K562 (cell line): Measurements from ENCODE around the gene OPRD1. TPM values are rescaled to one million over a fixed set of nuclear protein-coding genes. Genes with fewer than 3 reads are reported as not detected.

ENCODE experiments used
- GTF2B ChIP-seq: IDR thresholded peaks from 2 replicates; pipeline ENCODE4 v1.6.1; 2011; ENCODE audit not compliant: insufficient read length; ENCODE audit errors: extremely low read depth
- KDM5B ChIP-seq: fragments of 200-600 bp; sonication (generic); IDR thresholded peaks from 2 replicates; pipeline ENCODE4 v1.6.1; 2012; ENCODE audit warnings: low read depth, mild to moderate bottlenecking, moderate library complexity, low read length, control low read depth, inconsistent platforms; ENCODE audit not compliant: insufficient replicate concordance
- KLF13 ChIP-seq: fragments of 450-650 bp; IDR thresholded peaks from 2 replicates; pipeline ENCODE4 v1.6.1; 2016; ENCODE audit warnings: missing genetic modification characterization, low read depth, mild to moderate bottlenecking, missing compliant biosample characterization, moderate library complexity, borderline replicate concordance
- KLF6 ChIP-seq: fragments of 250-450 bp; sonication (Bioruptor Pico); IDR thresholded peaks from 2 replicates; pipeline ENCODE4 v1.4.0; 2020; ENCODE audit warnings: mild to moderate bottlenecking, moderate library complexity, borderline replicate concordance
- NELFE ChIP-seq: IDR thresholded peaks from 2 replicates; pipeline ENCODE4 v1.6.1; 2011; ENCODE audit warnings: mild to moderate bottlenecking; ENCODE audit not compliant: insufficient read depth, insufficient read length
- PRPF4 ChIP-seq: fragments of 200-400 bp; formaldehyde crosslinking; IDR thresholded peaks from one replicate; pipeline ENCODE4 v1.6.1; 2017; ENCODE audit warnings: low read length, low read depth, mild to moderate bottlenecking; ENCODE audit not compliant: insufficient read depth, poor library complexity, severe bottlenecking
- SMARCB1 ChIP-seq: IDR thresholded peaks from 2 replicates; pipeline ENCODE4 v1.6.1; 2011; ENCODE audit warnings: improper control_type of control experiment, low read depth; ENCODE audit not compliant: insufficient read length
- SMC3 ChIP-seq: conservative IDR thresholded peaks from 2 replicates; pipeline ENCODE4 v1.6.1; 2011; ENCODE audit warnings: low read depth, low read length, improper control_type of control experiment; ENCODE audit not compliant: insufficient read depth
- SUPT5H ChIP-seq: fragments of 450-650 bp; IDR thresholded peaks from 2 replicates; pipeline ENCODE4 v1.6.1; 2016
- TAF9B ChIP-seq: fragments of 450-650 bp; IDR thresholded peaks from 2 replicates; pipeline ENCODE4 v1.6.1; 2018; ENCODE audit warnings: mild to moderate bottlenecking; ENCODE audit not compliant: partially characterized antibody
- TEAD4 ChIP-seq, 2 experiments: sonication (generic) in 1 of 2; formaldehyde crosslinking in 1 of 2; IDR thresholded peaks; 2 replicates each; pipeline versions ENCODE4 v1.6.1 to v1.8.0; 2012 to 2022; ENCODE audit warnings: borderline replicate concordance in 1 of 2, inconsistent platforms in 1 of 2, low read length in 1 of 2, mild to moderate bottlenecking in 1 of 2, missing genetic modification reagents in 1 of 2
- U2AF1 ChIP-seq: fragments of 200-400 bp; formaldehyde crosslinking; optimal IDR thresholded peaks from 2 replicates; pipeline ENCODE3; 2017; ENCODE audit warnings: mild to moderate bottlenecking, low read depth, low read length, moderate library complexity
- ZBED1 ChIP-seq: IDR thresholded peaks from 2 replicates; pipeline ENCODE4 v1.6.1; 2014
- ZBTB8A ChIP-seq: fragments of 450-650 bp; IDR thresholded peaks from 2 replicates; pipeline ENCODE4 v1.6.1; 2018; ENCODE audit warnings: mild to moderate bottlenecking, moderate library complexity; ENCODE audit not compliant: partially characterized antibody
- ZNF133 ChIP-seq: fragments of 250-450 bp; sonication (Bioruptor Pico); IDR thresholded peaks from 2 replicates; pipeline ENCODE4 v1.4.0; 2020; ENCODE audit warnings: mild to moderate bottlenecking
- ZNF134 ChIP-seq: fragments of 250-450 bp; sonication (Bioruptor Pico); conservative IDR thresholded peaks from 2 replicates; pipeline ENCODE4 v1.4.0; 2020
- ZNF140 ChIP-seq: fragments of 250-450 bp; sonication (Bioruptor Pico); IDR thresholded peaks from 2 replicates; pipeline ENCODE4 v1.8.0; 2021; ENCODE audit warnings: moderate library complexity, mild to moderate bottlenecking, inconsistent platforms
- ZNF143 ChIP-seq: sonication (generic); formaldehyde crosslinking; IDR thresholded peaks from 2 replicates; pipeline ENCODE4 v1.9.0; 2022; ENCODE audit warnings: mild to moderate bottlenecking, missing genetic modification reagents
- ZNF785 ChIP-seq: fragments of 250-450 bp; sonication (Bioruptor Pico); IDR thresholded peaks from 2 replicates; pipeline ENCODE4 v1.4.0; 2020; ENCODE audit warnings: mild to moderate bottlenecking
- polyA plus RNA-seq, 8 experiments: library from polyadenylated mRNA; depleted of rRNA in 4 of 8; stranded (reverse) in 5 of 8; unstranded in 3 of 8; fragments of >200 nt; fragmentation: Nextera tagmentation in 2 of 8; fragmentation: Illumina TruSeq in 1 of 8; extraction: Ambion mirVana in 2 of 8; extraction: Trizol in 1 of 8; gene quantifications; 2 replicates each; pipeline versions ENCODE4 v1.2.1 to v1.2.3, GENCODE V29; 2011 to 2014; ENCODE audit warnings: inconsistent platforms in 1 of 8, missing spikeins in 1 of 8
- total RNA-seq, 7 experiments: library from RNA; depleted of rRNA in 6 of 7; stranded (reverse); fragments of >200 nt in 6 of 7; fragmentation: Illumina TruSeq in 2 of 7; extraction: Trizol in 2 of 7; gene quantifications; 2 replicates each; pipeline versions ENCODE4 v1.2.1 to v1.2.3, GENCODE V29; 2011 to 2021; ENCODE audit warnings: low replicate concordance in 1 of 7
- TF ChIP-seq, protein P1 (sequence below): fragments of 450-650 bp; IDR thresholded peaks from 2 replicates; pipeline ENCODE4 v1.6.1; 2016; ENCODE audit warnings: antibody characterized with exemption
- TF ChIP-seq, protein P2 (sequence below): fragments of 250-450 bp; sonication (Bioruptor Pico); IDR thresholded peaks from 2 replicates; pipeline ENCODE4 v1.5.0; 2020; ENCODE audit warnings: mild to moderate bottlenecking
- TF ChIP-seq, protein P3 (sequence below), 2 experiments: IDR thresholded peaks in 1 of 2; conservative IDR thresholded peaks in 1 of 2; 2 replicates each; pipeline ENCODE4 v1.6.1; 2016; ENCODE audit warnings: low read depth in 2 of 2, mild to moderate bottlenecking in 1 of 2, missing compliant biosample characterization in 1 of 2, missing genetic modification characterization in 1 of 2, moderate library complexity in 1 of 2

OPRD1 gene
- total and polyA plus RNA-seq, 9 of the 15 experiments (the other 6 are each of a cell fraction or from before 2014, with no cell fraction given), result under 0.01 to 0.03 (median under 0.01) TPM; not detected in 6

DNA sequence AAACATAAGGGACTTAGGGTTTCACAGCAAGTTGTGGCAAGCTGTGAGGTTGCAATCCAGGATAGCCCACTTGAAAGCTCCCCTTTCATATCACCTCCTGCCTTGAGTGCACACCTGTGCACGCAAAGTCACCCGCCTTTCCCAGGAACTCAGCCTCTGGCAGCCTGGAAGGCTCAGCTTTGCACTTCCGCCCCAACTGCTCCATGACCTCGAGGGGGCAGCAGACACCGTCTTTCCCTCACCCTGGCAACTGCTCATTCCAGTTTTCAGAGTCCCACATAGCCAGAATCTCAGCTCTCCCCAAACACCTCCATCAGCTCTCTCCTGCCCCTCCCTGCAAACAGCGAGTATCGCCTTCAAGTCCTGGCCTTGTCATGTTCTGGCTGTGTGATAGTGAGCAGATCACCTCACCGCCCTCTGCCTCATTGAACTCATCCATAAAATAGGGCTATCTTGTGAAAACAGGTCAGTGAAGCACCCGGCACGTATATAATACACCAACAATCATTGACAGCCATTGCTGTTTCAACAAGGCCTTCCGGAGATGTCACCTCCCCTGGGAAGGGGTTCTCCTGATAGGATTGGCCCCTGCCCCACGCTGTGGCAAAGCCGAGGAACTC lies 70.1 kb downstream of the OPRD1 start (continued):
- TF ChIP-seq ZBED1 (no peak), KLF13 (tag) (no peak), SMARCB1 (no peak), ZNF785 (CRISPR knock-in tag) (no peak), NELFE (no peak), KDM5B (no peak), GTF2B (no peak), ZBTB8A (no peak), TEAD4 (IDR thresholded peaks at IDR 0.05; ENCODE audit: low read length) (peak; percentile 77), TEAD4 (CRISPR knock-in tag; IDR thresholded peaks at IDR 0.05; ENCODE audit: borderline replicate concordance) (no peak), TAF9B (no peak), ZNF143 (no peak), ZNF133 (CRISPR knock-in tag) (no peak), ZNF140 (CRISPR knock-in tag) (no peak), KLF6 (CRISPR knock-in tag) (no peak), PRPF4 (no peak), SMC3 (peak; percentile 100), SUPT5H (no peak), U2AF1 (no peak), ZNF134 (CRISPR knock-in tag) (peak; percentile 89)
- TF ChIP-seq, protein P1, sequence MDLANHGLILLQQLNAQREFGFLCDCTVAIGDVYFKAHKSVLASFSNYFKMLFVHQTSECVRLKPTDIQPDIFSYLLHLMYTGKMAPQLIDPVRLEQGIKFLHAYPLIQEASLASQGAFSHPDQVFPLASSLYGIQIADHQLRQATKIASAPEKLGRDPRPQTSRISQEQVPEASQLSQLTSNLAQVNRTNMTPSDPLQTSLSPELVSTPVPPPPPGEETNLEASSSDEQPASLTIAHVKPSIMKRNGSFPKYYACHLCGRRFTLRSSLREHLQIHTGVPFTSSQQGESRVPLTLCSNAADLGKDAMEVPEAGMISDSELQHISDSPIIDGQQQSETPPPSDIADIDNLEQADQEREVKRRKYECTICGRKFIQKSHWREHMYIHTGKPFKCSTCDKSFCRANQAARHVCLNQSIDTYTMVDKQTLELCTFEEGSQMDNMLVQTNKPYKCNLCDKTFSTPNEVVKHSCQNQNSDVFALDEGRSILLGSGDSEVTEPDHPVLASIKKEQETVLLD, result peak; percentile 80; the same call in 1 of the 2 replicates
- TF ChIP-seq, protein P2, sequence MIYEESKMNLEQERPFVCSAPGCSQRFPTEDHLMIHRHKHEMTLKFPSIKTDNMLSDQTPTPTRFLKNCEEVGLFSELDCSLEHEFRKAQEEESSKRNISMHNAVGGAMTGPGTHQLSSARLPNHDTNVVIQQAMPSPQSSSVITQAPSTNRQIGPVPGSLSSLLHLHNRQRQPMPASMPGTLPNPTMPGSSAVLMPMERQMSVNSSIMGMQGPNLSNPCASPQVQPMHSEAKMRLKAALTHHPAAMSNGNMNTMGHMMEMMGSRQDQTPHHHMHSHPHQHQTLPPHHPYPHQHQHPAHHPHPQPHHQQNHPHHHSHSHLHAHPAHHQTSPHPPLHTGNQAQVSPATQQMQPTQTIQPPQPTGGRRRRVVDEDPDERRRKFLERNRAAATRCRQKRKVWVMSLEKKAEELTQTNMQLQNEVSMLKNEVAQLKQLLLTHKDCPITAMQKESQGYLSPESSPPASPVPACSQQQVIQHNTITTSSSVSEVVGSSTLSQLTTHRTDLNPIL (CRISPR knock-in tag), result no peak
- TF ChIP-seq, protein P3, sequence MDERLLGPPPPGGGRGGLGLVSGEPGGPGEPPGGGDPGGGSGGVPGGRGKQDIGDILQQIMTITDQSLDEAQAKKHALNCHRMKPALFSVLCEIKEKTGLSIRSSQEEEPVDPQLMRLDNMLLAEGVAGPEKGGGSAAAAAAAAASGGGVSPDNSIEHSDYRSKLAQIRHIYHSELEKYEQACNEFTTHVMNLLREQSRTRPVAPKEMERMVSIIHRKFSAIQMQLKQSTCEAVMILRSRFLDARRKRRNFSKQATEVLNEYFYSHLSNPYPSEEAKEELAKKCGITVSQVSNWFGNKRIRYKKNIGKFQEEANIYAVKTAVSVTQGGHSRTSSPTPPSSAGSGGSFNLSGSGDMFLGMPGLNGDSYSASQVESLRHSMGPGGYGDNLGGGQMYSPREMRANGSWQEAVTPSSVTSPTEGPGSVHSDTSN (CRISPR knock-in tag; IDR thresholded peaks at IDR 0.05; ENCODE audit: low read depth), result no peak
- TF ChIP-seq, protein P3 (tag; conservative IDR thresholded peaks at IDR 0.05; ENCODE audit: low read depth), result 0 out of 2 replicates have a peak, but pooled peaks have one; percentile 30
